SK-N-DZ (cell line): ENCODE data around the gene SEZ6.

ENCODE experiments used
- DNase-seq: peaks from one replicate; pipeline ENCODE4 v3.0.0-alpha.2; 2015; ENCODE audit warnings: low spot score

SEZ6 gene

GRCh38 chr17:29007456-29007855 lies 1.6 kb upstream of the SEZ6 start:
- DNase-seq: no peak

GRCh38 chr17:29004081-29004692 lies 1.6 kb downstream of the SEZ6 start:
- DNase-seq: no peak

GRCh38 chr17:29003289-29003688 lies 2.5 kb downstream of the SEZ6 start:
- no peak for DNase-seq

GRCh38 chr17:29002811-29003210 lies 3.0 kb downstream of the SEZ6 start:
- DNase-seq: no peak

GRCh38 chr17:29000973-29001372 lies 4.9 kb downstream of the SEZ6 start:
- DNase-seq: no peak

GRCh38 chr17:28999206-28999605 lies 6.6 kb downstream of the SEZ6 start:
- no peak for DNase-seq

- no peak for DNase-seq
Observed at GRCh38 chr17:28997806-28998205, 8.0 kb downstream of the SEZ6 start.

- DNase-seq: no peak
Observed at GRCh38 chr17:28996554-28997096, 9.2 kb downstream of the SEZ6 start.

- no peak for DNase-seq
Observed at GRCh38 chr17:28993645-28994426, 12.0 kb downstream of the SEZ6 start.

GRCh38 chr17:28992625-28993600 lies 12.9 kb downstream of the SEZ6 start:
- no peak for DNase-seq

- no peak for DNase-seq
Observed at GRCh38 chr17:28992185-28992584, 13.6 kb downstream of the SEZ6 start.

- DNase-seq: no peak
Observed at GRCh38 chr17:28991779-28992178, 14.1 kb downstream of the SEZ6 start.

GRCh38 chr17:28989028-28989427 lies 16.8 kb downstream of the SEZ6 start:
- no peak for DNase-seq

GRCh38 chr17:28988475-28988874 lies 17.4 kb downstream of the SEZ6 start:
- no peak for DNase-seq

GRCh38 chr17:28986714-28987655 lies 18.8 kb downstream of the SEZ6 start:
- DNase-seq: no peak

- DNase-seq: no peak
Observed at GRCh38 chr17:28985950-28986713, 19.7 kb downstream of the SEZ6 start.

- no peak for DNase-seq
Observed at GRCh38 chr17:28983286-28984230, 22.3 kb downstream of the SEZ6 start.

GRCh38 chr17:28982131-28982793 lies 23.6 kb downstream of the SEZ6 start:
- DNase-seq: no peak
